GM08714 (cell line): ENCODE results near the gene SORCS2.
"Not testable (repeated sequence)": the region's sequence is repeated elsewhere in the genome, so short reads cannot be mapped to it uniquely, and the experiment has no call there.

Source experiments
- H3K4me3 ChIP-seq: fragments of 200-500 bp; sonication (Bioruptor generic); 2 replicates; pipeline ENCODE4 v1.5.1; 2014; ENCODE audit warnings: mild to moderate bottlenecking, low read length, inconsistent platforms
- ZNF274 ChIP-seq: IDR thresholded peaks from 2 replicates; pipeline ENCODE4 v1.6.1; 2012; ENCODE audit warnings: mild to moderate bottlenecking, low read depth, low read length

Gene SORCS2

GRCh38 chr4:7442574-7443162, 250.3 kb downstream of the SORCS2 start:
- no peak overlapping the region for H3K4me3 ChIP-seq
- no peak for TF ChIP-seq ZNF274

GRCh38 chr4:7444314-7444713, 252.0 kb downstream of the SORCS2 start:
- no peak overlapping the region for H3K4me3 ChIP-seq
- TF ChIP-seq ZNF274: no peak

GRCh38 chr4:7444731-7445130, 252.4 kb downstream of the SORCS2 start:
- H3K4me3 ChIP-seq: no peak overlapping the region
- TF ChIP-seq ZNF274: no peak

GRCh38 chr4:7447236-7447635, 254.9 kb downstream of the SORCS2 start:
- H3K4me3 ChIP-seq: no peak overlapping the region
- no peak for TF ChIP-seq ZNF274

- no peak for TF ChIP-seq ZNF274
Observed at GRCh38 chr4:7448036-7448435, 255.7 kb downstream of the SORCS2 start.

GRCh38 chr4:7450775-7451433, 258.6 kb downstream of the SORCS2 start:
- no peak for TF ChIP-seq ZNF274
- H3K4me3 ChIP-seq: no peak overlapping the region

More at GRCh38 chr4:7448036-7448435, 255.7 kb downstream of the SORCS2 start:
- no peak overlapping the region for H3K4me3 ChIP-seq

- H3K4me3 ChIP-seq: no peak overlapping the region
Observed at GRCh38 chr4:7451434-7451789, 259.1 kb downstream of the SORCS2 start.

GRCh38 chr4:7451800-7452199, 259.5 kb downstream of the SORCS2 start:
- TF ChIP-seq ZNF274: no peak
- H3K4me3 ChIP-seq: no peak overlapping the region

More at GRCh38 chr4:7451434-7451789, 259.1 kb downstream of the SORCS2 start:
- no peak for TF ChIP-seq ZNF274

- not testable (repeated sequence) for H3K4me3 ChIP-seq
Observed at GRCh38 chr4:7452802-7453201, 260.5 kb downstream of the SORCS2 start.

GRCh38 chr4:7457201-7458065, 265.1 kb downstream of the SORCS2 start:
- TF ChIP-seq ZNF274: no peak
- H3K4me3 ChIP-seq: no peak overlapping the region

- no peak overlapping the region for H3K4me3 ChIP-seq
Observed at GRCh38 chr4:7458066-7458425, 265.7 kb downstream of the SORCS2 start.

GRCh38 chr4:7458477-7458876, 266.1 kb downstream of the SORCS2 start:
- H3K4me3 ChIP-seq: no peak overlapping the region
- TF ChIP-seq ZNF274: no peak

More at GRCh38 chr4:7458066-7458425, 265.7 kb downstream of the SORCS2 start:
- no peak for TF ChIP-seq ZNF274

- no peak overlapping the region for H3K4me3 ChIP-seq
- TF ChIP-seq ZNF274: no peak
Observed at GRCh38 chr4:7459471-7459870, 267.1 kb downstream of the SORCS2 start.

GRCh38 chr4:7460566-7460965, 268.2 kb downstream of the SORCS2 start:
- no peak overlapping the region for H3K4me3 ChIP-seq
- no peak for TF ChIP-seq ZNF274

GRCh38 chr4:7461230-7461629, 268.9 kb downstream of the SORCS2 start:
- H3K4me3 ChIP-seq: no peak overlapping the region
- no peak for TF ChIP-seq ZNF274
